ENCODE measurements around the gene SRF.

The SRF gene

GRCh38 chr6:43174263-43175112, 3.4 kb downstream of the SRF start:
- Histone ChIP-seq H2AK5ac (ENCODE audit: low read depth, low read length) (no peak overlapping the region), H3K4ac (ENCODE audit: low read length) (no peak overlapping the region), H3K4me2 (ENCODE audit: insufficient read depth, low read length, poor library complexity, severe bottlenecking) (peak overlapping the region; percentile 84), H4K8ac (ENCODE audit: low read depth, low read length) (no peak overlapping the region), H2AFZ (ENCODE audit: low read length) (peak overlapping the region; percentile 81), H4K91ac (ENCODE audit: low read depth, low read length, poor library complexity) (no peak overlapping the region), H3K18ac (ENCODE audit: low read length) (peak overlapping the region; percentile 86), H2BK5ac (ENCODE audit: low read length) (peak overlapping the region; percentile 67), H2BK15ac (ENCODE audit: low read length) (no peak overlapping the region), H3K27me3 (ENCODE audit: control insufficient read depth in 3 of 3, insufficient read depth in 3 of 3, low read depth in 1 of 3, low read length in 3 of 3) (no peaks in the 10 kb centered on the region), H3K4me1 (ENCODE audit: control insufficient read depth in 2 of 2, insufficient read depth in 1 of 2, low read depth in 1 of 2, low read length in 2 of 2) (peaks cover 15 to 23% of the 10 kb centered on the region in 2 donors), H3K4me3 (ENCODE audit: low read length in 2 of 2) (peak overlapping the region; percentile 75 to 78), H3K9ac (ENCODE audit: low read depth, low read length, poor library complexity) (peak overlapping the region; percentile 73), H3K23ac (ENCODE audit: low read depth, low read length, poor library complexity) (no peak overlapping the region), H3K36me3 (replicated peaks in 1 of 2; ENCODE audit: control insufficient read depth in 2 of 2, insufficient read depth in 2 of 2, low read length in 2 of 2) (peaks cover 31 to 52% of the 10 kb centered on the region in 2 donors), H2BK120ac (ENCODE audit: low read depth, low read length) (no peak overlapping the region), H3K9me3 (replicated peaks in 1 of 2; ENCODE audit: control insufficient read depth in 2 of 2, insufficient read depth in 1 of 2, low read depth in 1 of 2, low read length in 2 of 2) (peaks cover 0 to 2% of the 10 kb centered on the region in 2 donors), H3K14ac (ENCODE audit: low read length) (no peak overlapping the region), H2BK12ac (ENCODE audit: low read length) (no peak overlapping the region), H3K79me1 (ENCODE audit: low read depth, low read length) (peaks cover 18% of the 10 kb centered on the region), H3K27ac (replicated peaks; ENCODE audit: low read length) (peak overlapping the region; percentile 82)
- peak; percentile 96 for DNase-seq (ENCODE audit: low spot score)
- no CpG with 5 or more reads among the region's 32 CpGs for WGBS, 2 donors (ENCODE audit: extremely low coverage in 2 of 2, insufficient read length in 2 of 2, insufficient replicate concordance in 1 of 2)

GRCh38 chr6:43175676-43176422, 4.8 kb downstream of the SRF start:
- H3K14ac ChIP-seq (ENCODE audit: low read length): no peak overlapping the region
- H3K9ac ChIP-seq (ENCODE audit: low read depth, low read length, poor library complexity): no peak overlapping the region
- H3K4ac ChIP-seq (ENCODE audit: low read length): no peak overlapping the region
- H2AK5ac ChIP-seq (ENCODE audit: low read depth, low read length): no peak overlapping the region
- H4K8ac ChIP-seq (ENCODE audit: low read depth, low read length): no peak overlapping the region
- no peak overlapping the region for H2BK5ac ChIP-seq (ENCODE audit: low read length)
- no peak overlapping the region for H3K23ac ChIP-seq (ENCODE audit: low read depth, low read length, poor library complexity)
- H3K4me2 ChIP-seq (ENCODE audit: insufficient read depth, low read length, poor library complexity, severe bottlenecking): no peak overlapping the region
- peaks cover 15 to 25% of the 10 kb centered on the region in 2 donors for H3K4me1 ChIP-seq (ENCODE audit: control insufficient read depth in 2 of 2, insufficient read depth in 1 of 2, low read depth in 1 of 2, low read length in 2 of 2)
- H3K9me3 ChIP-seq (replicated peaks in 1 of 2; ENCODE audit: control insufficient read depth in 2 of 2, insufficient read depth in 1 of 2, low read depth in 1 of 2, low read length in 2 of 2): peaks cover 0 to 2% of the 10 kb centered on the region in 2 donors
- H3K18ac ChIP-seq (ENCODE audit: low read length): no peak overlapping the region
- no peaks in the 10 kb centered on the region for H3K27me3 ChIP-seq (ENCODE audit: control insufficient read depth in 3 of 3, insufficient read depth in 3 of 3, low read depth in 1 of 3, low read length in 3 of 3)
- peaks cover 18% of the 10 kb centered on the region for H3K79me1 ChIP-seq (ENCODE audit: low read depth, low read length)
- no peak overlapping the region for H3K4me3 ChIP-seq (ENCODE audit: low read length in 2 of 2)
- no peak for DNase-seq (ENCODE audit: low spot score)
- H2BK120ac ChIP-seq (ENCODE audit: low read depth, low read length): no peak overlapping the region
- H2BK12ac ChIP-seq (ENCODE audit: low read length): peak overlapping the region; percentile 60
- H4K91ac ChIP-seq (ENCODE audit: low read depth, low read length, poor library complexity): no peak overlapping the region
- H3K27ac ChIP-seq (replicated peaks; ENCODE audit: low read length): no peak overlapping the region
- peaks cover 33 to 63% of the 10 kb centered on the region in 2 donors for H3K36me3 ChIP-seq (replicated peaks in 1 of 2; ENCODE audit: control insufficient read depth in 2 of 2, insufficient read depth in 2 of 2, low read length in 2 of 2)
- no peak overlapping the region for H2AFZ ChIP-seq (ENCODE audit: low read length)
- H2BK15ac ChIP-seq (ENCODE audit: low read length): no peak overlapping the region
- WGBS, 2 donors (ENCODE audit: extremely low coverage in 2 of 2, insufficient read length in 2 of 2, insufficient replicate concordance in 1 of 2): no CpG with 5 or more reads among the region's 11 CpGs

- Histone ChIP-seq H4K91ac (ENCODE audit: low read depth, low read length, poor library complexity) (no peak overlapping the region), H3K9ac (ENCODE audit: low read depth, low read length, poor library complexity) (no peak overlapping the region), H3K23ac (ENCODE audit: low read depth, low read length, poor library complexity) (no peak overlapping the region), H2BK15ac (ENCODE audit: low read length) (no peak overlapping the region), H2BK5ac (ENCODE audit: low read length) (no peak overlapping the region), H3K4me1 (ENCODE audit: control insufficient read depth in 2 of 2, insufficient read depth in 1 of 2, low read depth in 1 of 2, low read length in 2 of 2) (peaks cover 19 to 28% of the 10 kb centered on the region in 2 donors), H3K4ac (ENCODE audit: low read length) (no peak overlapping the region), H2BK120ac (ENCODE audit: low read depth, low read length) (no peak overlapping the region), H2AK5ac (ENCODE audit: low read depth, low read length) (no peak overlapping the region), H3K36me3 (replicated peaks in 1 of 2; ENCODE audit: control insufficient read depth in 2 of 2, insufficient read depth in 2 of 2, low read length in 2 of 2) (peaks cover 35 to 65% of the 10 kb centered on the region in 2 donors), H3K27ac (replicated peaks; ENCODE audit: low read length) (no peak overlapping the region), H3K9me3 (replicated peaks in 1 of 2; ENCODE audit: control insufficient read depth in 2 of 2, insufficient read depth in 1 of 2, low read depth in 1 of 2, low read length in 2 of 2) (peaks cover 0 to 2% of the 10 kb centered on the region in 2 donors), H3K18ac (ENCODE audit: low read length) (no peak overlapping the region), H4K8ac (ENCODE audit: low read depth, low read length) (no peak overlapping the region), H3K4me3 (ENCODE audit: low read length in 2 of 2) (no peak overlapping the region), H3K27me3 (ENCODE audit: control insufficient read depth in 3 of 3, insufficient read depth in 3 of 3, low read depth in 1 of 3, low read length in 3 of 3) (no peaks in the 10 kb centered on the region), H2BK12ac (ENCODE audit: low read length) (no peak overlapping the region), H3K14ac (ENCODE audit: low read length) (no peak overlapping the region), H2AFZ (ENCODE audit: low read length) (no peak overlapping the region), H3K79me1 (ENCODE audit: low read depth, low read length) (peaks cover 18% of the 10 kb centered on the region), H3K4me2 (ENCODE audit: insufficient read depth, low read length, poor library complexity, severe bottlenecking) (no peak overlapping the region)
- no CpG with 5 or more reads among the region's 6 CpGs for whole genome bisulfite sequencing, 2 donors (ENCODE audit: extremely low coverage in 2 of 2, insufficient read length in 2 of 2, insufficient replicate concordance in 1 of 2)
- no peak for DNase-seq (ENCODE audit: low spot score)
These were observed 5.3 kb downstream of the SRF start for GRCh38 chr6:43176423-43176786.

GRCh38 chr6:43178150-43178549, 7.1 kb downstream of the SRF start:
- H3K27ac ChIP-seq (replicated peaks; ENCODE audit: low read length): no peak overlapping the region
- no peak overlapping the region for H2BK15ac ChIP-seq (ENCODE audit: low read length)
- H3K14ac ChIP-seq (ENCODE audit: low read length): no peak overlapping the region
- no peak overlapping the region for H3K4ac ChIP-seq (ENCODE audit: low read length)
- H3K4me3 ChIP-seq (ENCODE audit: low read length in 2 of 2): no peak overlapping the region
- peaks cover 0 to 2% of the 10 kb centered on the region in 2 donors for H3K9me3 ChIP-seq (replicated peaks in 1 of 2; ENCODE audit: control insufficient read depth in 2 of 2, insufficient read depth in 1 of 2, low read depth in 1 of 2, low read length in 2 of 2)
- no peak overlapping the region for H4K91ac ChIP-seq (ENCODE audit: low read depth, low read length, poor library complexity)
- no peak overlapping the region for H3K4me2 ChIP-seq (ENCODE audit: insufficient read depth, low read length, poor library complexity, severe bottlenecking)
- H2BK5ac ChIP-seq (ENCODE audit: low read length): no peak overlapping the region
- no peak overlapping the region for H2BK120ac ChIP-seq (ENCODE audit: low read depth, low read length)
- H4K8ac ChIP-seq (ENCODE audit: low read depth, low read length): peak overlapping the region; percentile 53
- no peaks in the 10 kb centered on the region for H3K27me3 ChIP-seq (ENCODE audit: control insufficient read depth in 3 of 3, insufficient read depth in 3 of 3, low read depth in 1 of 3, low read length in 3 of 3)
- H3K79me1 ChIP-seq (ENCODE audit: low read depth, low read length): peaks cover 7% of the 10 kb centered on the region
- peak overlapping the region; percentile 82 for H3K23ac ChIP-seq (ENCODE audit: low read depth, low read length, poor library complexity)
- H3K4me1 ChIP-seq (ENCODE audit: control insufficient read depth in 2 of 2, insufficient read depth in 1 of 2, low read depth in 1 of 2, low read length in 2 of 2): peaks cover 20 to 25% of the 10 kb centered on the region in 2 donors
- H2AFZ ChIP-seq (ENCODE audit: low read length): no peak overlapping the region
- H2BK12ac ChIP-seq (ENCODE audit: low read length): no peak overlapping the region
- no peak for DNase-seq (ENCODE audit: low spot score)
- peak overlapping the region; percentile 15 for H3K9ac ChIP-seq (ENCODE audit: low read depth, low read length, poor library complexity)
- no CpG with 5 or more reads among the region's 12 CpGs for WGBS, 2 donors (ENCODE audit: extremely low coverage in 2 of 2, insufficient read length in 2 of 2, insufficient replicate concordance in 1 of 2)
- no peak overlapping the region for H2AK5ac ChIP-seq (ENCODE audit: low read depth, low read length)
- peaks cover 35 to 65% of the 10 kb centered on the region in 2 donors for H3K36me3 ChIP-seq (replicated peaks in 1 of 2; ENCODE audit: control insufficient read depth in 2 of 2, insufficient read depth in 2 of 2, low read length in 2 of 2)
- H3K18ac ChIP-seq (ENCODE audit: low read length): no peak overlapping the region
